ELR (cell line): Measurements from ENCODE around the gene ZNF547.

Source experiments
- DNase-seq: peaks from one replicate; pipeline ENCODE4 v3.0.0-alpha.2; 2015; ENCODE audit warnings: low read depth

The ZNF547 gene

DNA sequence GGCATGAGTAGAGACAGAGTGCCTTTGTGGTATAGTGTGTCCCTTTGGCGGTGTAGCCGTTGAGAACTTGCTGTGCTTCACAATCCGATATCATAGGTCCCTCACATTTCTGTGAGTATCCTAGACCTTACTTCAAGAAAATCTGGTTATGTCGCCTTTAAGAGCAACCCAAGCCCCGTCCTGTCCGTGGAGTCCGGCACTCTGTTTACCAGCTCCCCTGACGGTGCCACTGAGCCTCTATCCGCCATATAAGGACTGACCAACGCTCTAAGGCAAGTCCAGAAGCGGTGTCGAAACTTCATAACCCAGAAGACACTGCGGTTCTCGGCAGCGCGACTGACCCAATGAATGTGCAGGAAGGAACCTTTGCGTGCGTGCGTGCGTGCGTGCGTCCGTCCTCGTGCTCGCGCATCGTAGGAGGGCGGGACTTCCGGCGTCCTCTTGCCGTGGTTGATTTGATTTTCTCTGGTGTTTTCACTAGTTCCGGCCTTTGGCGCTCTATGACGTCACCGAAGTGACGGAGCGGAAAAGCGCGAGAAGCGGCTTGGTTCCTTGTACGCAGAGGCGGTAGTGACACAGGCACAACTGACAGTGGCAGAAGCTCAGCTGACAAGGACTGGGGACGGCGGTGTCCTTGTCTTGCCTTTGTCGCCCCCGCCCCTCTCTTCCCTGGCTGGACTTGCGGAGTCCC lies at the start of gene ZNF547, which contains the start of gene TRAPPC2B:
TSS of gene ZNF547 (plus strand) at position 555 of the 691 bp plus-strand sequence. CDS start 5,005 bp downstream, outside the sequence.
TSS of gene TRAPPC2B (plus strand) at position 555 of the 691 bp plus-strand sequence. CDS start 1,283 bp downstream, outside the sequence.
- peak; percentile 99 for DNase-seq

DNA sequence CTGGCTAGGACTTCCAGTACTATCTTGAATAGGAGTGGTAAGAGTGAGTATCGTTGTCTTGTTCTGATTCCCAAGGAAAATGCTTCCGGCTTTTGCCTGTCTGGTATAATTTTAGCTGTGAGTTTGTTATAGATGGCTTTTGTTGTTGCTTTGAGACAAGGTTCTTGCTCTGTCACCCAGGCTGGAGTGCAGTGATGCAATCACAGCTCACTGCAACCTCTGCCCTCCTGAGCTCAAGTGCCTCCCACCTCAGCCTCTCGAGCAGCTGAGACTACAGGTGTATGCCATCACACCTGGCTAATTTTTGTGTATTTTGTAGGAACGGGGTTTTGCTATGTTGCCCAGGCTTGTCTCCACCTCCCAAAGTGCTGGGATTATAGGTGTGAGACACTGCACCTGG lies 49.2 kb upstream of the ZNF547 start:
- no peak for DNase-seq

DNA sequence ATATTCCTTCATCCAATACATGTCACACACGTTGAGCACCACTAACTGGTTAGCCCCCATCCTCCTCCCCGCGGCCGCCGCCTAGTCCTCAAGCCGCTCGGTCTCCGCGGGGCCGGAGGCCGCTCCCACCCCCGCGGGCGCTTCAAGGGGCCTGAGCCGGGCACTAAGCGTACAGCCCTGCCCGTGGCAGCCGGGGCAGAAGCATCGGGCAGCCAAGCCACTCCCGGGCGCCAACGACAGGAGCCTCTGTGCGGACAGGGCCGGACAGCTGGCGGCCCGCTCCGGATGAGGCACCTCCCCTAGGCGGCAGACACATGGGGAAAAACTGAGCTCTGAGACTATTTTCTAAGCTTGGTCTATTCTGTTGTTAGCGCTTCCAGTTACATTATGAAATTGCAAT lies 45.8 kb upstream of the ZNF547 start:
- no peak for DNase-seq

DNA sequence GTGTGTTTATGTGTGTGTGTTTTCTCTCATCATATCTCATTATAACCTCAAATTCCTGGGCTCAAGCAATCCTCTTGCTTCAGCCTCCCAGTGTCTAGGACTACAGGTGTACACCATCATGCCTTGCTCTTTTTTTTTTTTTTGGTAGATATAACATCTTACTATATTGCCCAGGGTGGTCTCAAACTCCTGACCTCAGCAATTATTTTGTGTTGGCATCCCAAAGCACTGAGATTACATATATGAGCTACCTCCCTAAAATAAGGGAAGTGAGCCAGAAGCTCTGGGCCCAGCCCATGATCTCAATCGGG lies 43.5 kb upstream of the ZNF547 start:
- no peak for DNase-seq

DNA sequence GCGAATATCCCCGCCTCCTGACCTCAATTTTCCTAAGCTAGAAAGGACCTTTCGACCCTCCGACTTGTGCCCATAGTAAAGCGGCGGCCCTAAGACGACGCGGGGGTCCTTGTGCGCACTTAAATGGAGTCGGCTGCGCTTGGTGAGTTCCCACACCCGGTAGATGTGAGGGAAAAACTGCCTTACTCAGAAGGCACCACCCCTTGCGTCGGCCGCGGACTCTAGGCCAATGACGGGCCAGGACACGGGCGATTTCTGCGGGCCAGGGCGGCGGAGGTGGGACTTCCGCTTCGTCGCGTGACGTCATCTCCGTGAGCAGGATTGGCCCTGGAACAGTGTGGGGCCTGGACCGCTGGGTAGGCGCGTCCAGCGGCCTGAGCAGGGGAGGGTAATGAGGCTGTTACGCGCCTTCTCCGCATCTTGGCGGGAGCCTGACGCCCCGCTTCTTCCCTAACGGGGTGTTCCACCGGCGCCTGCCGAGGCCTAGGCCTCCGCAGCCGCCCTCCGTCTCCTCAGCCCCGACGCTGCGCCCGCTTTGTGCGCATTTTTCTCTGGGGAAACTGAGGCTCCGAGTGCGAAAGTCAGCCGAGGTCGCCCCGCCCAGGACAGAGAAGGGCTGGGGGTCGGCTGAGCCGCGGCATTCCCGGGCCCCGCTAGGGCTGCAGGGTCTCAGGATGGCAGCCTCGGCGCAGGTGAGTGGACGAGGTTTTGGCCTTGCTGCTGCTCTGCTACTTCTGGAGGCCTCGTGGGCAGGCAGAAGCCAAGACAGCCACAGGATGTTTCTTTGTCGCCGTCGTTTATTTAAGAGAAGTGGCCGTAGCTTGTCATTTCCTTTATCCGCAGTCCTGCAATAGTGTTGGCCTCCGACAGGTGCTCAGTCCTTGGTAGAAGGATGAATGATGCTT lies 42.9 kb upstream of the ZNF547 start, which contains the start of gene ZNF543:
TSS of gene ZNF543 (plus strand) at position 293 of the 905 bp plus-strand sequence. CDS start at position 675, 382 bp downstream.
- DNase-seq, result peak; percentile 97

DNA sequence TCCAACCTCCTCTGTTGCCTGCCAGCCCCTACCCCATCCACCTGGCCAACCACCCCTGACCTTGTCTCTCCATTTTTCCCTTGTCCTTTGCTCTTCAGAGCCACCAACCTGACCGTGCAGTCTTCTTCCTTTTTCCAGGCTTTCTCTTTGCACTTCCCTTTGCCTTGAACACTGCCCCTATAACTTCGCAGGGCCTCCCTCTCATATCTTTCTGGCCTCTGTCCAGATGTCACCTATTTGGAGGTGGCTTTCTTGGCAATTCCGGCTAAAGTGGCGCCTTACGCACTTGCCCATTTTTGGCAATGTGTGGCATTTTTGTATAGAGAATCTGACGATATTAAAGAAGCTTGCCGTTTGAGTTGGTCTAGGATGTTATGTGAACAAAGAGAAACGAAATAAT lies 42.2 kb upstream of the ZNF547 start:
- no peak for DNase-seq

DNA sequence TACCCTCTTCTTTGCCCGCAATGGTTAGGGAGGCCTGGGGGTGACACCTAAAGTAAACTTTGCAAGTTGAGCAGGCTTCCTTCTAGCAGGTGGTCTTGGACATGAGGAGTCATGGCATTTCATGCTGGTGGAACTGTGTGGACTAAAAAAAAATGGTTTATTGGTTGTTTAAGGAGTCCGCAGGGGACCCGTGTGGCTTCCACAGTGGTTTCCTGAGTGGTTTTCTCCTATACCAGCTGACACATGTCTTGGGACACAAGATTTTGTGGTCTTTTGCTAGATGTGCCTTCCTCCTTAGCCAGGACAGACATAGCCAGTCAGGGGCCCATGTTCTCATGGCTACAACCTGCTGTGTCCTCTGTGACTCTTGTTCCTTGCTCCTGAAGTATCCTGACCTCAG lies 41.6 kb upstream of the ZNF547 start:
- no peak for DNase-seq

DNA sequence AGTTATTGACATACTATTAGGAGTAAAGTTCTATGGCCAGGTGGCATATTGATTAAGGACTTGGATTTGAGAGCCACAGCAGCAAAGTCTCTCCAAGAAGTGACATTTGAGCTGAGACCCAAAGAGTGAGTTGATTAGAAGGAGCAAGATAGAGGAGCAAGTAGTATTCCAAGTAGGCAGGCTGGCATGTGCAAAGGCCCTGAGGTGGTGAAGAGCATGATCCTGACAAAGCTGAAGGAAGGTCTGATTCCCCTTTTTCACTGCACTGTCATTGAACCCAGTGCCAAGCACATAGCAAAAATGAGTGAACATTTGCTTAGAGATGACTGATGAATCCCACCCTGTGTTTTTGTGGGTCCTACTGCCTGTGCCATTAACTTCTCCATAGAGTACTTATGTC lies 38.4 kb upstream of the ZNF547 start:
- DNase-seq, result no peak

DNA sequence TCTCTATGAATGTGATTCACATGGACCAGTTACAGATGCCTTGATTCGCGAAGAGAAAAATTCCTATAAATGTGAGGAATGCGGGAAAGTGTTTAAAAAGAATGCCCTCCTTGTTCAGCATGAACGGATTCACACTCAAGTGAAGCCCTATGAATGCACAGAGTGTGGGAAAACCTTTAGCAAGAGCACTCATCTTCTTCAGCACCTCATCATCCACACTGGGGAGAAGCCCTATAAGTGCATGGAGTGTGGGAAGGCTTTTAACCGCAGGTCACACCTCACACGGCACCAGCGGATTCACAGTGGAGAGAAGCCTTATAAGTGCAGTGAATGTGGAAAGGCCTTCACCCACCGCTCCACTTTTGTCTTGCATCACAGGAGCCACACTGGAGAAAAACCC lies 35.4 kb upstream of the ZNF547 start:
- DNase-seq, result no peak

DNA sequence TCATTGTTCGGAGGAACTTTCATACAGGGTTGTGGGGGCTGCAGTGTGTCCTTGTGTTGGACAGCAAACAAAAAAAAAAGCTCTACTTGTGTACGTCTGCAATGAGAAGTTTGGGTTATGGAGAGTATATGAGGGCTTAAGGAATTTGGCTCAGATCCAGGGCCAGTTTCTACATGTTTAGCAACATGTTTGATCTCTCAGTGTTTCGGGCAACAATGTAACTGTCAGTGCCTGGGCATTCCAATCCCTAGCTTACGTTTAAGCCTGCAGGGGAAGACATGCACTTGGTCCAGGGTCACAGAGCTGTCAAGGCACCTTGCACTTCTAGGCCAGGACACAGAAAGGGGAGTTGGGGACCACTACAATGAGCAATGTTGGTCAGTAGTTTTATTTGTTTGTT lies 29.2 kb upstream of the ZNF547 start:
- DNase-seq, result no peak

DNA sequence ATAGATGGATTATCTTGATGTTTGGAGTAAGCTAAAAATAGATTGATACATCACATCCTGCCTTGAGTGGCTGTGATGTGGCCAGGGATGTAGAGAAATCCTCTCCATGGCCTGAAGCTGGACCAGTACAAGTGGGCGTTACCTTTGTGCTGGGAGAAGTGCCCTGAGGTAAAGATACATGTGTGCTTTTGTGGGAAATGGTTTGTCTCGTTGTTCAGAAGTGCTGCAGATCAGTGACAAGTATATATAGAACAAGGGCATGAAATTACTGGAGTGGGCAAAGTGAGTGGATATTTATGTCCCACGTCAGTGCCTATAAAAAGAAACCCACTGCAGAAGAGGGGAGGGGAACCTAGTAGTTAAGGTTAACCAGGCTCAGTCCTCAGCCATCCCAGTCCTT lies 24.5 kb upstream of the ZNF547 start:
- DNase-seq, result no peak

DNA sequence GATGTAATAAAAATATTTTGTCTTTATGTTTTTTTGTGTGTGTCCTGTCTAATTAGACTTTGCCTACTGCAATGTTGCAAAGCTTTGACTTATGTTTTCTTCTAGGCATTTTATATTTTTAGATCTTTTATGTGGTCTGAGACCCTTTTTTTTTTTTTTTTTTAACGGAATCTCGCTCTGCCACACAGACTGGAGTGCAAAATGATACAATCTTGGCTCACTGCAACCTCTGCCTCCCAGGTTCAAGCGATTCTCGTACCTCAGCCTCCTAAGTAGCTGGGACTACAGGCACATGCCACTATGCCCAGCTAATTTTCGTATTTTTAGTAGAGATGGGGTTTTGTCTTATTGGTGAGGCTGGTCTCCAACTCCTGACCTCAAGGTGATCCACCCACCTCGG lies 20.8 kb upstream of the ZNF547 start:
- no peak for DNase-seq

DNA sequence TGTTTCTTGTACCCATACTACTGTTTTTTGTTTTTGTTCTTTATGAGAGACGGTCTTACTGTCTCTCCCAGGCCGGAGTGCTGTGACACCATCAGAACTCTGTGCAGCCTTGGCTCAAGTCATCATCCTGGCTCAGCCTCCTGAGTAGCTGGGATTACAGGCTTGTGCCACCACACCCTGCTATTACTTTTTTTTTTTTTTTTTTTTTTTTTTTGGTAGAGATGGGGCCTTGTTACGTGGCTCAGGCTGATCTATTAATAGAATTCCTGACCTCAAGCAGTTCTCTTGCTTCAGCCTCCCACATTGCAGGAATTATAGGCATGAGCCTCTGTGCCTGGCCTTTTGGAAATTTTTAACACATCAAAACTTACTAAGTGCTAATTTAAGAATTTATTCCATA lies 15.2 kb upstream of the ZNF547 start:
- DNase-seq, result peak; percentile 2

DNA sequence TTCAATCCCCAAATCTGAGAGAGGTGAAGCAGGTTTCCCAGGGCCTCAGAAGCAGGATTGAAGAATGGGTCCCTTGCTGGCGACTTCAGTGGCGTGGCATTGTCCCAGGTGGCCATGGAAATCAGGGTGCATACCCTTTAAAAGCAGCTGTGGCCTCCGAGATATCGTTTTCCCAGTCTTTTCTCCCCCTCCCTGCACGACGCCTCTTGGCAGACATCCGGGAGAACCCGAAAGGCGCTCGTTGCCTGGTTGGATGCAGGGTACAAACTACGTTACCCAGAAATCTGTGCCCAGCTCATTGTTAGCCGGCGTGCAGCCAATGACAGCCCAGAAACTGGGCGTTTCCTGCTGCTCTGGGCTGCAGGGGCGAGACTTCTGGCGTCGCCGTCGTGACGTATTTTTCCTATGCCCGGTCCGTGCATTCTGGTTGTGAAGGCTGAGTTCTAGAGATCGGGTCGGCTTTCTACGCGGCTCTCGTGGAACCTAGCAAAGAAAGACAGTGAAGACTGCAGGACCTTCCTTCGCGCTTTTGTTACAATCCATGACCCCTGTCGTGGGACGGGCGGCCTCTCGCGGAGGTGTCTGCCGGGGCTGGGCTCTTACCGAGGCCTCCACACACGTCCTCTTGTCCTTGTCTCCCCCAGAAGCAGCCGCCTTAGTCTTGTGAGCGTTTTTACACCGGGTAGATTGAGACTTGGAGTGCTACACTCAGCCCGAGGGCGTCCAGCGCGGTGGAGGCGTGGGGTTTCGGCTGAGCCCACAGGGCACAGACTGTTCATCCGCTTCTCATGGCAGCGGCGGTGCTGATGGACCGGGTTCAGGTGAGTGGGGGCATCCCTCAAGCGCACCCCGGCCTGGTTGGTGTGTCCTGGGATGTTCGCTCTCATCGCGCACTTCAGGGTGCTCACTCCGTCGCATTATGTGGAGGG lies 12.2 kb upstream of the ZNF547 start, which contains the start of gene ZNF304:
TSS of gene ZNF304 (plus strand) at position 395 of the 929 bp plus-strand sequence. CDS start at position 789, 394 bp downstream.
- DNase-seq, result peak; percentile 94

DNA sequence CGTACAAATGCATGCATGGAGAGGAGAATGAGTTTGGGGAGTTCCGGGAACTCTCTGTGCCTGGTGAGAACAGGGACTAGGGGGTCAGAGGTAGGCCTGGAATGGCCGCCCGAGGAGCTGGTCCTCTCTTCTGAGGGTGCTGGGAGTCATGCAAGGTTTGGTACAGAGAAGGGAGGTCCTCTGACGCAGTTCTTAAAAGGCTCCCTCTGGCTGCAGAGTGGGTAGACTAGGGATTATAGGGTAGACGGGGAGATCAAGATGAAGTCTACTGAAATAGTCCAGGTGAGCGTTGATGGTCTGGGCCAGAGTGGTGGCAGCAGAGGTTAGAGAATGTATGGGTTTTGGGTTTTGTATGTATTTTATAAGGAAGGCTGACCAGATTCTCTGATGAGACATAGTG lies 11.5 kb upstream of the ZNF547 start:
- peak; percentile 36 for DNase-seq

DNA sequence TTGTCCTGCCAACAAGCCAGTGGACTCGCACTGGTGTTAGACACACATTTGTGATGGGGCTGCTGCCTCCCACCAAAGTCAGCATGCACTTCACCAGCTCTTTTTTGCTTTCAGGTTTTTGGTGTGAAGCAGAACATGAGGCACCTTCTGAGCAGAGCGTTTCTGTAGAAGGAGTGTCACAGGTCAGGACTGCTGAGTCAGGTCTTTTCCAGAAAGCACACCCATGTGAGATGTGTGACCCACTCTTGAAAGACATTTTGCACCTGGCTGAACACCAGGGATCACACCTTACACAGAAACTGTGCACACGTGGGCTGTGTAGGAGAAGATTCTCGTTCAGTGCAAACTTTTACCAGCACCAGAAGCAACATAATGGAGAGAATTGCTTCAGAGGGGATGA lies 7.4 kb upstream of the ZNF547 start:
- no peak for DNase-seq

DNA sequence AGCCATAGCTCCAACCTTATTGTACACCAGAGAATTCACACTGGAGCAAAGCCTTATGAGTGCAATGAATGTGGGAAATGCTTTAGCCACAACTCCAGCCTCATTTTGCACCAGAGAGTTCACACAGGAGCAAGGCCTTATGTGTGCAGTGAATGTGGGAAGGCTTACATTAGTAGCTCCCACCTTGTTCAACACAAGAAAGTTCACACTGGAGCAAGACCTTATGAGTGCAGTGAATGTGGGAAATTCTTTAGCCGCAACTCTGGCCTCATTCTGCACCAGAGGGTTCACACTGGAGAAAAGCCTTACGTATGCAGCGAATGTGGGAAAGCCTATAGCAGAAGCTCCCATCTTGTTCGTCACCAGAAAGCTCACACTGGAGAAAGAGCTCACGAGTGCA lies 5.9 kb upstream of the ZNF547 start:
- no peak for DNase-seq

DNA sequence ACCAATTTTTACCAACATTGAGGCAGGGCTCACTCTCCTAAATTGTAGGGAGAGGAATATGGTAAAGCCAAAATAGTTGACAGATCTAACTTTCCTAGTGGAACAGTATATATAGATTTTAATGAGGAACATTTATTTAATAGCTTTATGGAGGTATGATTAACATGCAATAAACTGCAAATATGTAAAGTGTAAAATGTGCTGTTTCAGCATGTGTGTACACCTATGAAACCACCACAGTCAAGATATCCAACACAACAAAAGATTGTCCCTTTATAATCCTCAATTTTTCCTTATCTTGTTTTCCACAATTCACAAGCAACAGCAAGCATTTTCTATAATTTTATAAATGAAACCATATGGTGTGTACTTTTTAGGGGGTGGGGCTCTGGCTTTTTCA lies 4.1 kb upstream of the ZNF547 start:
- DNase-seq, result no peak

DNA sequence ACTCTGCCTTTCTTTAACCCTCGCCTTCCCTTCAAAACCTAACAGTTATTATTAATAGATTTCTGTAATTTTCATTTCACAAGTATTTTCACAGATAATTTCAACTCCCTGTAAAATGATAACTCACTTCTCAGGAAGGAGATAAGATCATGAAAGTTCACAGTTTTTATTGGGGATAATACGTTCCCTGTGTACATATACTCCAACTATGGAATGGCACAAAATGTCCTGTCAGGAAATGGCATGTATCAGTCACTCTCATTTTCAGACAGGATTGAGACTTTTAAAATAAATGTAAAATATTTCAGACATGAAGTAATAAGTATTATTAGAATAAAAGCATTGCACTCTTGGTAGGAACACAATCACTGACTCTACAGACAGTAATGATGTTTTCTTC lies 932 bp upstream of the ZNF547 start:
- no peak for DNase-seq

DNA sequence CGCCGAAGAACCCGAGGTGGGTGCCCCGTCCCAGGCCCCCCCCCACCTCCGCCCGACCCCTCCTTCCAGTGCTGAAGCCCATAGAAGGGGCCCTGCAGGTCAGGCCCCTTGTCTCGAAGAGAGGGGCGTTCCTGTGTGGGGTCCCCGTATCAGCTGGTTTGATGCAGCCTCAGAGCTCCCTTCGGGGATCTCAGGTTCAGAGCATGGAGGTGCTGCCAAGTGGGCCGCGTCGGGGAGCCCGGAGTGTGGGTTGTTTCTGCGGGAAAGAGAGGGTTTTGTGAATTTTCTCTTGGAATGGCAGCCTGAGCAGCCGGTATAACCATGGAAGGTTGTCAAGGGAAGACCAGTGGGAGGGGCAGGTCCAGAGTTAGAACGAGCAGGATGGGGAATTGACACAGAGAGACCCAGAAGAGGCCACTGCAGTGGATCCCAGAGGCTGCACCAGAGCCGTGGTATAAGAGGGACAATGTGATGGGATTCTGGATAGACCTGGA lies 384 bp downstream of the ZNF547 start:
- peak; percentile 30 for DNase-seq

DNA sequence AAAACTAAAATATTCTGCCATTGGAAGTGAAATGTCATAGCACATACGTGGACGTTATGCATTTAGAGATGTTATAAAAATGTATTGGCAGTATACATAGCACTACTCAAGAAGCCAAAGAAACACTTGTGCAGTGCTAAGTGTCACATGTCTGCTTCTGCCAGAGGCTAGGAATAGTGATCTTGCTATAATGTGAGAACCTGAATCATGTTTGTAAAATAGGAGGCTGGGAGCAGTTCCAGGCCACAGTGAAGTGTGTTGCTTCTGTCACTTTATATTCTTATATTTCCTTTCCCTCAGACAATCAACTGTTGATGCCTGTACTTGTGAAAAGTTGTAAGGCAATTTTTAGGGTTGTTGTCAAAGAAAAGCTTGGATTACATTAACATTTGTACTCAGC lies 3.4 kb downstream of the ZNF547 start:
- no peak for DNase-seq

DNA sequence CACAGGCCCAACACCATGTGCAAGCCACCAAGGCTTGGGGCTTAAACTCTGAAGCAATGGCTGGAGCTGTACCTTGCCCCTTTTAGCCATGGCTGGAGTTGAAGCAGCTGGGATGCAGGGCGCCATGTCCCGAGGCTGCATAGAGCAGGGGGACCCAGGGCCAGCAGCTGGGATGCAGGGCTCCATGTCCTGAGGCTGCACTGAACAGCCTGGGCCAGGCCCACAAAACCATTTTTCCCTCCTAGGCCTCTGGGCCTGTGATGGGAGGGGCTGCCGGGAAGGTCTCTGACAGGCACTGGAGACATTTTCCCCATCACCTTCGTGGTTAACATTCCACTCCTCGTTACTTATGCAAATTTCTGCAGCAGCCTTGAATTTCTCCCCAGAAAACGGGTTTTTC lies 10.8 kb downstream of the ZNF547 start:
- no peak for DNase-seq
